ENCODE measurements around the gene CIB1.

Gene CIB1

GRCh38 chr15:90214553-90215196 is 19.1 kb downstream of the CIB1 start:
- DNase-seq (ENCODE audit: low spot score): no peak

- DNase-seq (ENCODE audit: low spot score): no peak
These were observed 19.9 kb downstream of the CIB1 start for GRCh38 chr15:90213818-90214204.

- DNase-seq (ENCODE audit: low spot score): no peak
These were observed 20.5 kb downstream of the CIB1 start for GRCh38 chr15:90213122-90213817.

GRCh38 chr15:90212221-90213098 is 21.3 kb downstream of the CIB1 start:
- no peak for DNase-seq (ENCODE audit: low spot score)

GRCh38 chr15:90211440-90212143 is 22.1 kb downstream of the CIB1 start:
- DNase-seq (ENCODE audit: low spot score): no peak

GRCh38 chr15:90211009-90211408 is 22.7 kb downstream of the CIB1 start:
- no peak for DNase-seq (ENCODE audit: low spot score)

GRCh38 chr15:90210593-90210992 is 23.1 kb downstream of the CIB1 start:
- DNase-seq (ENCODE audit: low spot score): no peak

- no peak for DNase-seq (ENCODE audit: low spot score)
These were observed 24.1 kb downstream of the CIB1 start for GRCh38 chr15:90209591-90209990.

GRCh38 chr15:90208356-90208755 is 25.4 kb downstream of the CIB1 start:
- no peak for DNase-seq (ENCODE audit: low spot score)

GRCh38 chr15:90207252-90207651 is 26.5 kb downstream of the CIB1 start:
- no peak for DNase-seq (ENCODE audit: low spot score)

GRCh38 chr15:90205886-90206285 is 27.9 kb downstream of the CIB1 start:
- DNase-seq (ENCODE audit: low spot score): no peak

- no peak for DNase-seq (ENCODE audit: low spot score)
These were observed 28.5 kb downstream of the CIB1 start for GRCh38 chr15:90205050-90205848.

- no peak for DNase-seq (ENCODE audit: low spot score)
These were observed 29.8 kb downstream of the CIB1 start for GRCh38 chr15:90203922-90204321.

GRCh38 chr15:90203473-90203872 is 30.3 kb downstream of the CIB1 start:
- no peak for DNase-seq (ENCODE audit: low spot score)

- DNase-seq (ENCODE audit: low spot score): no peak
These were observed 30.8 kb downstream of the CIB1 start for GRCh38 chr15:90202929-90203328.

GRCh38 chr15:90201944-90202375 is 31.8 kb downstream of the CIB1 start:
- DNase-seq (ENCODE audit: low spot score): no peak

- peak; percentile 59 for DNase-seq (ENCODE audit: low spot score)
These were observed 32.4 kb downstream of the CIB1 start, which contains the start of gene SEMA4B for GRCh38 chr15:90201130-90201943. SEMA4B (plus strand) TSS chr15:90201330; CDS start chr15:90201579, 249 bp downstream.

GRCh38 chr15:90200534-90201129 is 33.1 kb downstream of the CIB1 start:
- no peak for DNase-seq (ENCODE audit: low spot score)

GRCh38 chr15:90194655-90195054 is 39.1 kb downstream of the CIB1 start:
- DNase-seq (ENCODE audit: low spot score): no peak

Data from CD4-positive, alpha-beta T cell treated with Interleukin-2 at 100 ng/mL for 4 hours (primary cell).